GM12892 (cell line): Measurements from ENCODE around the gene HINT2.
A peak's percentile ranks its signal among the peaks of the same experiment; 100 is the strongest.

ENCODE experiments used
- POLR2A ChIP-seq: IDR thresholded peaks from 2 replicates; pipeline ENCODE4 v1.6.1; 2011; ENCODE audit warnings: low read depth, low read length, control low read depth
- POLR2AphosphoS5 ChIP-seq: IDR thresholded peaks from 2 replicates; pipeline ENCODE4 v1.6.1; 2011; ENCODE audit warnings: low read depth, low read length, control low read depth

- TF ChIP-seq POLR2AphosphoS5, result 0 out of 2 replicates have a peak, but pooled peaks have one; percentile 50
- no peak for TF ChIP-seq POLR2A
These were observed 33.1 kb upstream of the HINT2 start for GRCh38 chr9:35847792-35848572.
